ENCODE measurements around the gene KDM4C. TPM values are rescaled to one million over a fixed set of nuclear protein-coding genes. Genes with fewer than 3 reads are reported as not detected.

KDM4C gene
- total and polyA plus RNA-seq, 2 of the 13 experiments (the other 11 are each of a cell fraction or from before 2014, with no cell fraction given), result 19.4 to 23.6 TPM

DNA sequence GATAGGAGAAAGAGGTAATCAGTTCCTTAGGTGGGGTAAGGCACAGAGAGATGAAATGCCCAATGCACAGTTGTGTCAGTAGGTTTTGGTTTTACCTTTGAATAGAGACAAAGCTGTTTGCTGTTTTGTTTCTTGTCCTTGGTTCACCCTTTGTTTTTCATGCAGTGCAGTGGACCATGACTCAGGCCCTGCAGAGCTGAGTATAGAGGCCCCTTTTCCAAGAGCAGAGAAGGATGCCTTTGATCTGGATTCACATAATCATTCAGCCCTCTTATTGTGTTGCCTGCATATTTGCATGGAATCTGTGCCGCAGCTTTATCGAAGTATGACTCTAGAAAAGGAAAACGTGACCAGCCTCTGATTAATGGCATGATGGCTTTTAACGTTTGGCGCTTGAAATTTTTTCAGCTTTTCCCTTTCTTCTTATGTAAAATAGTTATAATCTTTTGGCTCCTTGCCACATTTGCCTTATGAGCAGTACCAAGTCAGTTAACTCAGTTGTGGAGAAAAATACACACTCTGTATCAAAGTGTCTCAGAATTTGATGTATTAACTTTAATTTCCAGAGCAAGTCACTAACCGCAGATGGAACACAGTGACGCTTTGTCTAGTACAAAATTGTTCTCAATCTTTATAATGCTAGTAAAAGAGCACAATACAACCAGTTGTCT is 197.6 kb downstream of the KDM4C start (continued):
- TF ChIP-seq, protein P1, sequence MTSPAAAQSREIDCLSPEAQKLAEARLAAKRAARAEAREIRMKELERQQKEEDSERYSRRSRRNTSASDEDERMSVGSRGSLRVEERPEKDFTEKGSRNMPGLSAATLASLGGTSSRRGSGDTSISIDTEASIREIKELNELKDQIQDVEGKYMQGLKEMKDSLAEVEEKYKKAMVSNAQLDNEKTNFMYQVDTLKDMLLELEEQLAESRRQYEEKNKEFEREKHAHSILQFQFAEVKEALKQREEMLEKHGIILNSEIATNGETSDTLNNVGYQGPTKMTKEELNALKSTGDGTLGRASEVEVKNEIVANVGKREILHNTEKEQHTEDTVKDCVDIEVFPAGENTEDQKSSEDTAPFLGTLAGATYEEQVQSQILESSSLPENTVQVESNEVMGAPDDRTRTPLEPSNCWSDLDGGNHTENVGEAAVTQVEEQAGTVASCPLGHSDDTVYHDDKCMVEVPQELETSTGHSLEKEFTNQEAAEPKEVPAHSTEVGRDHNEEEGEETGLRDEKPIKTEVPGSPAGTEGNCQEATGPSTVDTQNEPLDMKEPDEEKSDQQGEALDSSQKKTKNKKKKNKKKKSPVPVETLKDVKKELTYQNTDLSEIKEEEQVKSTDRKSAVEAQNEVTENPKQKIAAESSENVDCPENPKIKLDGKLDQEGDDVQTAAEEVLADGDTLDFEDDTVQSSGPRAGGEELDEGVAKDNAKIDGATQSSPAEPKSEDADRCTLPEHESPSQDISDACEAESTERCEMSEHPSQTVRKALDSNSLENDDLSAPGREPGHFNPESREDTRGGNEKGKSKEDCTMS (CRISPR knock-in tag; conservative IDR thresholded peaks at IDR 0.05), result no peak
- no peak for TF ChIP-seq REL (CRISPR knock-in tag; conservative IDR thresholded peaks at IDR 0.05)
- TF ChIP-seq AHR (CRISPR knock-in tag; IDR thresholded peaks at IDR 0.05), result no peak
- TF ChIP-seq, protein P2, sequence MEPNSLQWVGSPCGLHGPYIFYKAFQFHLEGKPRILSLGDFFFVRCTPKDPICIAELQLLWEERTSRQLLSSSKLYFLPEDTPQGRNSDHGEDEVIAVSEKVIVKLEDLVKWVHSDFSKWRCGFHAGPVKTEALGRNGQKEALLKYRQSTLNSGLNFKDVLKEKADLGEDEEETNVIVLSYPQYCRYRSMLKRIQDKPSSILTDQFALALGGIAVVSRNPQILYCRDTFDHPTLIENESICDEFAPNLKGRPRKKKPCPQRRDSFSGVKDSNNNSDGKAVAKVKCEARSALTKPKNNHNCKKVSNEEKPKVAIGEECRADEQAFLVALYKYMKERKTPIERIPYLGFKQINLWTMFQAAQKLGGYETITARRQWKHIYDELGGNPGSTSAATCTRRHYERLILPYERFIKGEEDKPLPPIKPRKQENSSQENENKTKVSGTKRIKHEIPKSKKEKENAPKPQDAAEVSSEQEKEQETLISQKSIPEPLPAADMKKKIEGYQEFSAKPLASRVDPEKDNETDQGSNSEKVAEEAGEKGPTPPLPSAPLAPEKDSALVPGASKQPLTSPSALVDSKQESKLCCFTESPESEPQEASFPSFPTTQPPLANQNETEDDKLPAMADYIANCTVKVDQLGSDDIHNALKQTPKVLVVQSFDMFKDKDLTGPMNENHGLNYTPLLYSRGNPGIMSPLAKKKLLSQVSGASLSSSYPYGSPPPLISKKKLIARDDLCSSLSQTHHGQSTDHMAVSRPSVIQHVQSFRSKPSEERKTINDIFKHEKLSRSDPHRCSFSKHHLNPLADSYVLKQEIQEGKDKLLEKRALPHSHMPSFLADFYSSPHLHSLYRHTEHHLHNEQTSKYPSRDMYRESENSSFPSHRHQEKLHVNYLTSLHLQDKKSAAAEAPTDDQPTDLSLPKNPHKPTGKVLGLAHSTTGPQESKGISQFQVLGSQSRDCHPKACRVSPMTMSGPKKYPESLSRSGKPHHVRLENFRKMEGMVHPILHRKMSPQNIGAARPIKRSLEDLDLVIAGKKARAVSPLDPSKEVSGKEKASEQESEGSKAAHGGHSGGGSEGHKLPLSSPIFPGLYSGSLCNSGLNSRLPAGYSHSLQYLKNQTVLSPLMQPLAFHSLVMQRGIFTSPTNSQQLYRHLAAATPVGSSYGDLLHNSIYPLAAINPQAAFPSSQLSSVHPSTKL (CRISPR knock-in tag; IDR thresholded peaks at IDR 0.05), result peak; percentile 86
- no peak for TF ChIP-seq MTA3 (CRISPR knock-in tag; IDR thresholded peaks at IDR 0.05)
- no peak for TF ChIP-seq ZNF431 (CRISPR knock-in tag; IDR thresholded peaks at IDR 0.05; ENCODE audit: borderline replicate concordance, low read depth)
- TF ChIP-seq, protein P3, sequence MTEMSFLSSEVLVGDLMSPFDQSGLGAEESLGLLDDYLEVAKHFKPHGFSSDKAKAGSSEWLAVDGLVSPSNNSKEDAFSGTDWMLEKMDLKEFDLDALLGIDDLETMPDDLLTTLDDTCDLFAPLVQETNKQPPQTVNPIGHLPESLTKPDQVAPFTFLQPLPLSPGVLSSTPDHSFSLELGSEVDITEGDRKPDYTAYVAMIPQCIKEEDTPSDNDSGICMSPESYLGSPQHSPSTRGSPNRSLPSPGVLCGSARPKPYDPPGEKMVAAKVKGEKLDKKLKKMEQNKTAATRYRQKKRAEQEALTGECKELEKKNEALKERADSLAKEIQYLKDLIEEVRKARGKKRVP (CRISPR knock-in tag; IDR thresholded peaks at IDR 0.05), result no peak
- no peak for TF ChIP-seq FOXA1 (IDR thresholded peaks at IDR 0.05)
- no peak for TF ChIP-seq FOXA1 (CRISPR knock-in tag; IDR thresholded peaks at IDR 0.05)
- TF ChIP-seq FOXO1 (CRISPR knock-in tag; IDR thresholded peaks at IDR 0.05), result peak; percentile 84
- TF ChIP-seq, protein P4, sequence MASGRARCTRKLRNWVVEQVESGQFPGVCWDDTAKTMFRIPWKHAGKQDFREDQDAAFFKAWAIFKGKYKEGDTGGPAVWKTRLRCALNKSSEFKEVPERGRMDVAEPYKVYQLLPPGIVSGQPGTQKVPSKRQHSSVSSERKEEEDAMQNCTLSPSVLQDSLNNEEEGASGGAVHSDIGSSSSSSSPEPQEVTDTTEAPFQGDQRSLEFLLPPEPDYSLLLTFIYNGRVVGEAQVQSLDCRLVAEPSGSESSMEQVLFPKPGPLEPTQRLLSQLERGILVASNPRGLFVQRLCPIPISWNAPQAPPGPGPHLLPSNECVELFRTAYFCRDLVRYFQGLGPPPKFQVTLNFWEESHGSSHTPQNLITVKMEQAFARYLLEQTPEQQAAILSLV (CRISPR knock-in tag; IDR thresholded peaks at IDR 0.05; ENCODE audit: borderline replicate concordance), result no peak
- TF ChIP-seq, protein P5, sequence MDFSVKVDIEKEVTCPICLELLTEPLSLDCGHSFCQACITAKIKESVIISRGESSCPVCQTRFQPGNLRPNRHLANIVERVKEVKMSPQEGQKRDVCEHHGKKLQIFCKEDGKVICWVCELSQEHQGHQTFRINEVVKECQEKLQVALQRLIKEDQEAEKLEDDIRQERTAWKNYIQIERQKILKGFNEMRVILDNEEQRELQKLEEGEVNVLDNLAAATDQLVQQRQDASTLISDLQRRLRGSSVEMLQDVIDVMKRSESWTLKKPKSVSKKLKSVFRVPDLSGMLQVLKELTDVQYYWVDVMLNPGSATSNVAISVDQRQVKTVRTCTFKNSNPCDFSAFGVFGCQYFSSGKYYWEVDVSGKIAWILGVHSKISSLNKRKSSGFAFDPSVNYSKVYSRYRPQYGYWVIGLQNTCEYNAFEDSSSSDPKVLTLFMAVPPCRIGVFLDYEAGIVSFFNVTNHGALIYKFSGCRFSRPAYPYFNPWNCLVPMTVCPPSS (IDR thresholded peaks at IDR 0.05), result no peak
- TF ChIP-seq RARA (CRISPR knock-in tag; IDR thresholded peaks at IDR 0.05), result peak; percentile 50
- no peak for TF ChIP-seq ZFP62 (CRISPR knock-in tag; IDR thresholded peaks at IDR 0.05)
- TF ChIP-seq SAP130 (CRISPR knock-in tag; IDR thresholded peaks at IDR 0.05; ENCODE audit: low read depth), result peak; percentile 35; the same call in 1 of the 2 replicates
- no peak for TF ChIP-seq ZNF749 (CRISPR knock-in tag; IDR thresholded peaks at IDR 0.05; ENCODE audit: borderline replicate concordance)
- TF ChIP-seq MLLT10 (CRISPR knock-in tag; IDR thresholded peaks at IDR 0.05), result no peak
- TF ChIP-seq POLR2G (IDR thresholded peaks at IDR 0.05; ENCODE audit: low read depth, low read length), result no peak
- TF ChIP-seq ZNF224 (CRISPR knock-in tag; IDR thresholded peaks at IDR 0.05), result no peak
